ENCODE measurements around the gene ERP27.
A peak's percentile ranks its signal among the peaks of the same experiment; 100 is the strongest.

Gene ERP27

DNA sequence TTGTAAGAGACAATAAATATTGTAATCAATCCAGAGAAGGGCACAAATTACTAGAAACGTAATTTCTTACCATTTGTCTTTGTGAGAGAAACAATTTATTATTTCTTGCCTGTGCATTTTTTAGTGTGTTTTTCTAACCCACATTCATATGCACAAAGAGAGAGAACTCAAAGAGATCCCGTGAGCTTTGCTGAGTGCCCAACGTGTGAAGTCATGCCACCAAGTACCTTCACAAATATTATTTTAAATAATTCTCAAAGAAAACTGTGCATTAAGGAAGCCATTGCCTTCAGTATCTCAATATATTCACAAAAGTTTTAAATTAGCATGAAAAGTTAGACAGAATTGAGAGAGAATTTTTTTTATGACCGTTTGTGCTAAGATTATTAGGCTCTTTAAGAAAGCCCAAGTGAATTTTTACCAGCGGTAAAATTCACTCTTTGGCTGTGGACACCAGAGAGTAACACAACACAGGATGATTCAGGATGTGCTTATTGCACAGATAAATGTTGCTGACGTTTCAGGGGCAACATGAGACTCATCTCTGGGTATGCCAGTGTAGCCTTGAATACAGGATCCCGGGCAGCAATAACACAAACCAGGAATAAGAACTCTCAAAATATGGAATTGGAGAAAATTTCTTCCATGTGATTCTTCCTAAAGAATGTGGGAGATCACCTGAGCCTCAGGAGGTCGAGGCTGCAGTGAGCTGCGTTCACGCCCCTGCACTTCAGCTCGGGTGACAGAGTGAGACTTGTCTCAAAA is 20.2 kb upstream of the ERP27 start:
- peak overlapping the region in 6 of 7 experiments; percentile 85 to 96 (median 92) for H3K4me3 ChIP-seq (ENCODE audit: control insufficient read depth in 1 of 7, extremely low read depth in 1 of 7, insufficient read depth in 4 of 7, low read depth in 2 of 7, low read length in 6 of 7)
- CTCF ChIA-PET: interaction anchor here (1.1 to 3.5 kb wide), 4 partner anchors 10 to 37 kb away, joined by 5 to 11 read pairs (median 6); no protein-coding TSS in a partner anchor

GRCh38 chr12:14957551-14958168 is 19.3 kb upstream of the ERP27 start:
- H3K9me3 ChIP-seq (ENCODE audit: control extremely low read depth in 1 of 5, control insufficient read depth in 4 of 5, insufficient read depth in 2 of 5, low read depth in 1 of 5, low read length in 4 of 5): no peaks in the 10 kb centered on the region
- DNase-seq: no peak
- H3K27ac ChIP-seq (ENCODE audit: insufficient read depth in 1 of 2, low read depth in 1 of 2, low read length in 2 of 2, poor library complexity in 1 of 2, severe bottlenecking in 2 of 2): peak overlapping the region; percentile 89 to 94
- H3K36me3 ChIP-seq (ENCODE audit: control insufficient read depth in 4 of 4, insufficient read depth in 4 of 4, low read length in 3 of 4): peaks cover 3 to 44% (median 4%) of the 10 kb centered on the region in 4 experiments
- H3K4me3 ChIP-seq (ENCODE audit: control insufficient read depth in 1 of 7, extremely low read depth in 1 of 7, insufficient read depth in 4 of 7, low read depth in 2 of 7, low read length in 6 of 7): peak overlapping the region in 6 of 7 experiments; percentile 85 to 96 (median 92)
- POLR2A ChIA-PET: no interaction called here
- 33% methylated on average over 4 of the region's 5 CpGs for WGBS (ENCODE audit: insufficient coverage)
- H3K4me1 ChIP-seq (ENCODE audit: control extremely low read depth in 1 of 4, control insufficient read depth in 4 of 4, insufficient read depth in 4 of 4, low read length in 3 of 4): peaks cover 69 to 95% (median 81%) of the 10 kb centered on the region in 4 experiments
- CTCF ChIA-PET: interaction anchor here (0.7 to 3.5 kb wide), 5 partner anchors 9 to 63 kb away, joined by 3 to 11 read pairs (median 6); no protein-coding TSS in a partner anchor
- H3K27me3 ChIP-seq (replicated peaks in 2 of 5; ENCODE audit: control insufficient read depth in 4 of 5, insufficient read depth in 5 of 5, low read length in 4 of 5): no peaks in the 10 kb centered on the region

More for the DNA sequence above, 20.2 kb upstream of the ERP27 start:
- Histone ChIP-seq H3K9me3 (ENCODE audit: control extremely low read depth in 1 of 5, control insufficient read depth in 4 of 5, insufficient read depth in 2 of 5, low read depth in 1 of 5, low read length in 4 of 5) (no peaks in the 10 kb centered on the region), H3K36me3 (ENCODE audit: control insufficient read depth in 4 of 4, insufficient read depth in 4 of 4, low read length in 3 of 4) (peaks cover 3 to 44% (median 4%) of the 10 kb centered on the region in 4 experiments), H3K27ac (ENCODE audit: insufficient read depth in 1 of 2, low read depth in 1 of 2, low read length in 2 of 2, poor library complexity in 1 of 2, severe bottlenecking in 2 of 2) (peak overlapping the region; percentile 89 to 94), H3K27me3 (replicated peaks in 2 of 5; ENCODE audit: control insufficient read depth in 4 of 5, insufficient read depth in 5 of 5, low read length in 4 of 5) (no peaks in the 10 kb centered on the region), H3K4me1 (ENCODE audit: control extremely low read depth in 1 of 4, control insufficient read depth in 4 of 4, insufficient read depth in 4 of 4, low read length in 3 of 4) (peaks cover 69 to 95% (median 81%) of the 10 kb centered on the region in 4 experiments)
- 18% methylated on average over 7 of the region's 11 CpGs for WGBS (ENCODE audit: insufficient coverage)
- DNase-seq: peak in 1 of 3 donors; percentile 50
- POLR2A ChIA-PET: no interaction called here

DNA sequence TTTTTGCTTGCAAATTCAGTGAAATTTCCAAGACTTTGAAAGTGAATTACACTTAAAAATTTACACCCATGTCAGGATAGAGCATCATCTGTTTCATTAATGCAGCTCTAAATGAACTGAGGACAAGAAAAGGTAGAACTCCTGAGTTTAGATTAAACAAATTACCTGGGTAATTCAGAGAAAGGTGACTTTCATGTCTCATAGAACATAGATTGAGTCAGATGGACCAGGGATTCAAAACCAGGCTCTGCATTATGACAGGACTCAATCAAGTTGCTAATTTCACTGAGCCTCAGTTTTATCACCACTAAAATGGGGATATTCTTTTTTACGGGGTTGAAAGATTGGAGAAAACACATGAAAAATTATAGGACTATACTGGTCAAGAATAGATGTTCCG is 18.6 kb upstream of the ERP27 start:
- peaks cover 3 to 45% (median 4%) of the 10 kb centered on the region in 4 experiments for H3K36me3 ChIP-seq (ENCODE audit: control insufficient read depth in 4 of 4, insufficient read depth in 4 of 4, low read length in 3 of 4)
- CTCF ChIA-PET: interaction anchor here (0.7 to 3.5 kb wide), 5 partner anchors 9 to 62 kb away, joined by 3 to 11 read pairs (median 6); no protein-coding TSS in a partner anchor
- H3K9me3 ChIP-seq (ENCODE audit: control extremely low read depth in 1 of 5, control insufficient read depth in 4 of 5, insufficient read depth in 2 of 5, low read depth in 1 of 5, low read length in 4 of 5): no peaks in the 10 kb centered on the region
- no peak for DNase-seq
- H3K4me1 ChIP-seq (ENCODE audit: control extremely low read depth in 1 of 4, control insufficient read depth in 4 of 4, insufficient read depth in 4 of 4, low read length in 3 of 4): peaks cover 72 to 95% (median 82%) of the 10 kb centered on the region in 4 experiments
- 17% methylated on average over 1 of the region's 2 CpGs for WGBS (ENCODE audit: insufficient coverage)
- peak overlapping the region; percentile 67 to 94 for H3K27ac ChIP-seq (ENCODE audit: insufficient read depth in 1 of 2, low read depth in 1 of 2, low read length in 2 of 2, poor library complexity in 1 of 2, severe bottlenecking in 2 of 2)
- POLR2A ChIA-PET: no interaction called here
- no peaks in the 10 kb centered on the region for H3K27me3 ChIP-seq (replicated peaks in 2 of 5; ENCODE audit: control insufficient read depth in 4 of 5, insufficient read depth in 5 of 5, low read length in 4 of 5)
- peak overlapping the region in 5 of 7 experiments; percentile 20 to 96 (median 92) for H3K4me3 ChIP-seq (ENCODE audit: control insufficient read depth in 1 of 7, extremely low read depth in 1 of 7, insufficient read depth in 4 of 7, low read depth in 2 of 7, low read length in 6 of 7)

DNA sequence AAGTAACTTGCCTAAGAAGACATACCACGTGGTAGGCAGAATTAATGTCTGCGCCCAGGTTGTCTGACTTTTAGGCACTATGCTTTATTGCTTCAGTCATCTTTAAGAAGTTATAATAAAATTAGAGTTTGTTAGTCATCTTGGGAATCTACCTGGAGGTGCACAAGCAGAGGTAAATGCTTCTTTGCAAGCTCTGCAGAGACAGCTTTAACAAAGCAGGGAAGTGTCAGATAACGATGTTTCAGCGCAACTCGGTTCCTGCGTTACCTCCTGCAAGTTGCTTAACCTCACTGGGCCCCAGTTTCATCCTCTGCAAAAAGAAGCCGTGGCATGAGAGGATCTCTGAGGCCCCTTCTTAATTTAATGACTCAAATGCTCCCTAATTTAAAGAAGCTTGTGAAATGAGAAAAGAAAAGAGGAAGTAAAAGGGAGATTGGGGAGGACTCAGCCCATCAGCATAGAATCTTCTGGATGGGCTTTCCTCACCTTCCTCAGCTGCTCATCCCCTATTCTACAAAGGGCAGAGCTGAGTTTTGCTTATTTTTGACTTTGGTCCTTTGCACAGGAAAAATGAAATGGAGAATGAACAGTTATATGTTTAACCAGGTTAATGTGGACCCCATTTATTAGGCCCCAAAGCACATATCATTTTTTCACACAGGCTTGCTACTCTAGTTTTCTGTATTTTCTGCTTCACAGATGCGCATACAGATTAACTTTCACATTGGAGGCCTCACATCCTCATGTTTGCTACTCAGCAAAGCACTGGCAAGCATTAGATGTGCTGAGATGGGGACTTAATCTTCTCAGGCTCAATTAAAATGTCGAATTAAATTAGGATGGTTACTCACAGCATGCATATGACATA is 17.9 kb upstream of the ERP27 start:
- ChIA-PET CTCF (interaction anchor here (0.7 to 3.5 kb wide), 4 partner anchors 10 to 72 kb away, joined by 3 to 11 read pairs (median 5); no protein-coding TSS in a partner anchor), POLR2A (interaction anchor here (1.0 kb wide), 1 partner anchor 185 kb away, joined by 3 read pairs; no protein-coding TSS in a partner anchor)
- H3K9me3 ChIP-seq (ENCODE audit: control extremely low read depth in 1 of 5, control insufficient read depth in 4 of 5, insufficient read depth in 2 of 5, low read depth in 1 of 5, low read length in 4 of 5): no peaks in the 10 kb centered on the region
- peak in 2 of 3 donors; percentile 75 to 82 for DNase-seq
- peaks cover 77 to 95% (median 85%) of the 10 kb centered on the region in 4 experiments for H3K4me1 ChIP-seq (ENCODE audit: control extremely low read depth in 1 of 4, control insufficient read depth in 4 of 4, insufficient read depth in 4 of 4, low read length in 3 of 4)
- H3K27ac ChIP-seq (ENCODE audit: insufficient read depth in 1 of 2, low read depth in 1 of 2, low read length in 2 of 2, poor library complexity in 1 of 2, severe bottlenecking in 2 of 2): peak overlapping the region; percentile 37 to 94
- 20% methylated on average over 7 of the region's 9 CpGs for WGBS (ENCODE audit: insufficient coverage)
- peak overlapping the region in 6 of 7 experiments; percentile 1 to 96 (median 57) for H3K4me3 ChIP-seq (ENCODE audit: control insufficient read depth in 1 of 7, extremely low read depth in 1 of 7, insufficient read depth in 4 of 7, low read depth in 2 of 7, low read length in 6 of 7)
- H3K36me3 ChIP-seq (ENCODE audit: control insufficient read depth in 4 of 4, insufficient read depth in 4 of 4, low read length in 3 of 4): peaks cover 3 to 52% (median 4%) of the 10 kb centered on the region in 4 experiments
- H3K27me3 ChIP-seq (replicated peaks in 2 of 5; ENCODE audit: control insufficient read depth in 4 of 5, insufficient read depth in 5 of 5, low read length in 4 of 5): no peaks in the 10 kb centered on the region

DNA sequence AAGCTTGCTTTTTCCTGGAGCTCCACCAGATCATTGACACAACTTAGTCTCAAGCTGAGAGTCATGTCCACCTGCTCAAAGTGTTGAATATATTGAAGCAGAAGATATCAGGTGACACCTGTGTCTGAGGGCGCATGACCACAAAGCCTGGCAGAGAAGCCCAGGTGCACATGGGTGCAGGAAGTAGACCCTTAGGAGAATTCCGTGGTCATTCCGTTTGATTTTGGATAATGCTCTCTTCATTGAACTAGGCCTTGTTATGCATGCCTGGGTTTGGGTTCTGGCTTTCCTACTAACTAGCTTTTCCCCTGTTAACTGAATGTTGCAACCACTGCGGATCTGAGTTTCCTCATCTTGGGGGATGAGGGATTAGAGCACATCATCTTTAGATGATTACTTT is 15.9 kb upstream of the ERP27 start:
- Histone ChIP-seq H3K27ac (ENCODE audit: insufficient read depth in 1 of 2, low read depth in 1 of 2, low read length in 2 of 2, poor library complexity in 1 of 2, severe bottlenecking in 2 of 2) (peak overlapping the region; percentile 82 to 92), H3K4me3 (ENCODE audit: control insufficient read depth in 1 of 7, extremely low read depth in 1 of 7, insufficient read depth in 4 of 7, low read depth in 2 of 7, low read length in 6 of 7) (peak overlapping the region in 4 of 7 experiments; percentile 12 to 32 (median 24)), H3K4me1 (ENCODE audit: control extremely low read depth in 1 of 4, control insufficient read depth in 4 of 4, insufficient read depth in 4 of 4, low read length in 3 of 4) (peaks cover 86 to 100% (median 96%) of the 10 kb centered on the region in 4 experiments), H3K27me3 (replicated peaks in 2 of 5; ENCODE audit: control insufficient read depth in 4 of 5, insufficient read depth in 5 of 5, low read length in 4 of 5) (no peaks in the 10 kb centered on the region), H3K36me3 (ENCODE audit: control insufficient read depth in 4 of 4, insufficient read depth in 4 of 4, low read length in 3 of 4) (peaks cover 9 to 63% (median 18%) of the 10 kb centered on the region in 4 experiments), H3K9me3 (ENCODE audit: control extremely low read depth in 1 of 5, control insufficient read depth in 4 of 5, insufficient read depth in 2 of 5, low read depth in 1 of 5, low read length in 4 of 5) (no peaks in the 10 kb centered on the region)
- ChIA-PET CTCF (interaction anchor here (1.0 to 1.3 kb wide), 4 partner anchors 13 to 108 kb away, joined by 3 to 5 read pairs (median 3); no protein-coding TSS in a partner anchor), POLR2A (no interaction called here)
- 36% methylated on average over 3 of the region's 4 CpGs for whole genome bisulfite sequencing (ENCODE audit: insufficient coverage)
- no peak for DNase-seq

DNA sequence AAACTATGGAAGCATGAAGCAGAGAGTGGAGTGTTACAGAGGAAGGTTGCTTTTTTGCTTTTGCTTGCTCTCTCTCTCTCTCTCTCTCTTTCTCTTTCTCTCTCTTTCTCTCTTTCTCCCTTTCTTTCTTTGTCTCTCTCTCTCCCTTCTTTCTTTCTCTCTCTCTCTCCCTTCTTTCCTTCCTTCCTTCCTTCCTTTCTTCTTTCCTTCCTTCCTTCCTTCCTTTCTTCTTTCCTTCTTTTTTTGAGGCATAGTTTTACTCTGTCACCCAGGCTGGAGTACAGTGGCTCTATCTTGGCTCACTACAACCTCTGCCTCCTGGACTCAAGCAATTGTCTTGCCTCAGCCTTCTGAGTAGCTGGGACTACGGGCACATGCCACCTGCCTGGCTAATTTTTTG is 15.4 kb upstream of the ERP27 start:
- ChIA-PET POLR2A (no interaction called here), CTCF (interaction anchor here (1.1 to 1.3 kb wide), 3 partner anchors 12 to 107 kb away, joined by 3 to 5 read pairs (median 3); no protein-coding TSS in a partner anchor)
- DNase-seq: no peak
- Histone ChIP-seq H3K36me3 (ENCODE audit: control insufficient read depth in 4 of 4, insufficient read depth in 4 of 4, low read length in 3 of 4) (peaks cover 9 to 65% (median 19%) of the 10 kb centered on the region in 4 experiments), H3K27ac (ENCODE audit: insufficient read depth in 1 of 2, low read depth in 1 of 2, low read length in 2 of 2, poor library complexity in 1 of 2, severe bottlenecking in 2 of 2) (peak overlapping the region; percentile 82 to 92), H3K9me3 (ENCODE audit: control extremely low read depth in 1 of 5, control insufficient read depth in 4 of 5, insufficient read depth in 2 of 5, low read depth in 1 of 5, low read length in 4 of 5) (no peaks in the 10 kb centered on the region), H3K4me3 (ENCODE audit: control insufficient read depth in 1 of 7, extremely low read depth in 1 of 7, insufficient read depth in 4 of 7, low read depth in 2 of 7, low read length in 6 of 7) (peak overlapping the region in 4 of 7 experiments; percentile 4 to 26 (median 17)), H3K4me1 (ENCODE audit: control extremely low read depth in 1 of 4, control insufficient read depth in 4 of 4, insufficient read depth in 4 of 4, low read length in 3 of 4) (peaks cover 89 to 100% (median 96%) of the 10 kb centered on the region in 4 experiments), H3K27me3 (replicated peaks in 2 of 5; ENCODE audit: control insufficient read depth in 4 of 5, insufficient read depth in 5 of 5, low read length in 4 of 5) (no peaks in the 10 kb centered on the region)
- 40% methylated on average over 1 of the region's 1 CpG for WGBS (ENCODE audit: insufficient coverage)
